Measurements from ENCODE around the gene COTL1. TPM values are rescaled to one million over a fixed set of nuclear protein-coding genes. Genes with fewer than 3 reads are reported as not detected.

The COTL1 gene
- total RNA-seq, 2 experiments from 2014 or later, result 664 to 677 TPM

- peak overlapping the region; percentile 81 for H3K27ac Mint-ChIP-seq
Measured at GRCh38 chr16:84606081-84606875, 11.6 kb downstream of the COTL1 start.

GRCh38 chr16:84605339-84605848, 12.5 kb downstream of the COTL1 start:
- intact Hi-C loops (cut with micrococcal nuclease), result no loop called here
- Mint-ChIP-seq H3K4me1 (ENCODE audit: low read depth) (peaks cover 95% of the 10 kb centered on the region), H3K36me3 (ENCODE audit: low read depth) (peaks cover 75% of the 10 kb centered on the region), H3K4me3 (no peak overlapping the region), H3K9me3 (peaks cover 4% of the 10 kb centered on the region), H3K27ac (peak overlapping the region; percentile 81), H3K27me3 (no peaks in the 10 kb centered on the region)
- ATAC-seq, result no peak
- TF ChIP-seq CTCF (IDR thresholded peaks at IDR 0.05), result no peak
- ChIA-PET POLR2A (interaction anchor here (0.7 to 1.5 kb wide), 2 partner anchors 8 to 451 kb away, joined by 3 to 4 read pairs; no protein-coding TSS in a partner anchor), CTCF (interaction anchor here (0.8 to 4.4 kb wide), 2 partner anchors 17 to 133 kb away, joined by 3 to 24 read pairs; no protein-coding TSS in a partner anchor)
- DNase-seq, result no peak

More at GRCh38 chr16:84606081-84606875, 11.6 kb downstream of the COTL1 start:
- CTCF ChIA-PET, result interaction anchor here (0.7 to 4.4 kb wide), 7 partner anchors 9 to 132 kb away, joined by 3 to 24 read pairs (median 3); no protein-coding TSS in a partner anchor
- ATAC-seq, result peak; percentile 50
- H3K4me3 Mint-ChIP-seq, result no peak overlapping the region
- TF ChIP-seq CTCF (IDR thresholded peaks at IDR 0.05), result no peak
- peak; percentile 71 for DNase-seq
- H3K9me3 Mint-ChIP-seq, result peaks cover 11% of the 10 kb centered on the region
- H3K4me1 Mint-ChIP-seq (ENCODE audit: low read depth), result peaks cover 95% of the 10 kb centered on the region
- peaks cover 81% of the 10 kb centered on the region for H3K36me3 Mint-ChIP-seq (ENCODE audit: low read depth)
- POLR2A ChIA-PET, result interaction anchor here (0.6 to 1.5 kb wide), 5 partner anchors 8 to 450 kb away, joined by 3 to 4 read pairs (median 3); no protein-coding TSS in a partner anchor
- intact Hi-C loops (cut with micrococcal nuclease), result loop anchor here (1.0 kb wide), 1 partner anchor 9 kb away; no protein-coding TSS in a partner anchor
- H3K27me3 Mint-ChIP-seq, result no peaks in the 10 kb centered on the region

GRCh38 chr16:84604477-84605013, 13.3 kb downstream of the COTL1 start:
- ChIA-PET CTCF (no interaction called here), POLR2A (interaction anchor here (7.9 kb wide), 1 partner anchor 10 kb away, joined by 94 read pairs; the partner anchor contains the start of gene COTL1)
- H3K36me3 Mint-ChIP-seq (ENCODE audit: low read depth), result peaks cover 70% of the 10 kb centered on the region
- intact Hi-C loops (cut with micrococcal nuclease), result loop anchor here (5.0 kb wide), 1 partner anchor 52 kb away; no protein-coding TSS in a partner anchor
- H3K4me3 Mint-ChIP-seq, result peak overlapping the region; percentile 44
- TF ChIP-seq CTCF (IDR thresholded peaks at IDR 0.05), result no peak
- peaks cover 1% of the 10 kb centered on the region for H3K9me3 Mint-ChIP-seq
- DNase-seq, result no peak
- peaks cover 93% of the 10 kb centered on the region for H3K4me1 Mint-ChIP-seq (ENCODE audit: low read depth)
- no peak for ATAC-seq
- H3K27me3 Mint-ChIP-seq, result no peaks in the 10 kb centered on the region
- H3K27ac Mint-ChIP-seq, result peak overlapping the region; percentile 80

- TF ChIP-seq CTCF (IDR thresholded peaks at IDR 0.05), result no peak
- intact Hi-C loops (cut with micrococcal nuclease), result loop anchor here (5.0 kb wide), 1 partner anchor 52 kb away; no protein-coding TSS in a partner anchor
- Mint-ChIP-seq H3K9me3 (peaks cover 1% of the 10 kb centered on the region), H3K4me3 (peak overlapping the region; percentile 44), H3K36me3 (ENCODE audit: low read depth) (peaks cover 70% of the 10 kb centered on the region), H3K27me3 (no peaks in the 10 kb centered on the region), H3K27ac (peak overlapping the region; percentile 89), H3K4me1 (ENCODE audit: low read depth) (peaks cover 93% of the 10 kb centered on the region)
- ATAC-seq, result no peak
- no peak for DNase-seq
- ChIA-PET CTCF (no interaction called here), POLR2A (interaction anchor here (7.9 kb wide), 1 partner anchor 11 kb away, joined by 94 read pairs; the partner anchor contains the start of gene COTL1)
Measured at GRCh38 chr16:84603940-84604339, 13.9 kb downstream of the COTL1 start.
